ENCODE data around the gene CTIF.

CTIF gene

GRCh38 chr18:48876590-48876989, 337.8 kb downstream of the CTIF start:
- no peak overlapping the region for H3K4me3 ChIP-seq (ENCODE audit: low read depth, low read length)
- no peak for TF ChIP-seq CTCF (IDR thresholded peaks at IDR 0.05; ENCODE audit: control insufficient read depth, extremely low read depth, insufficient read depth)
- no peak for DNase-seq (ENCODE audit: low read depth)

- no peak for TF ChIP-seq CTCF (IDR thresholded peaks at IDR 0.05; ENCODE audit: control insufficient read depth, extremely low read depth, insufficient read depth)
These were observed 339.1 kb downstream of the CTIF start for GRCh38 chr18:48877941-48878340.

GRCh38 chr18:48878471-48878870, 339.6 kb downstream of the CTIF start:
- H3K4me3 ChIP-seq (ENCODE audit: low read depth, low read length) = no peak overlapping the region
- TF ChIP-seq CTCF (IDR thresholded peaks at IDR 0.05; ENCODE audit: control insufficient read depth, extremely low read depth, insufficient read depth) = no peak
- DNase-seq (ENCODE audit: low read depth) = no peak

More at GRCh38 chr18:48877941-48878340, 339.1 kb downstream of the CTIF start:
- H3K4me3 ChIP-seq (ENCODE audit: low read depth, low read length) = no peak overlapping the region
- no peak for DNase-seq (ENCODE audit: low read depth)

GRCh38 chr18:48879008-48879431, 340.2 kb downstream of the CTIF start:
- no peak for DNase-seq (ENCODE audit: low read depth)
- TF ChIP-seq CTCF (IDR thresholded peaks at IDR 0.05; ENCODE audit: control insufficient read depth, extremely low read depth, insufficient read depth) = no peak
- no peak overlapping the region for H3K4me3 ChIP-seq (ENCODE audit: low read depth, low read length)

GRCh38 chr18:48880931-48881330, 342.1 kb downstream of the CTIF start:
- H3K4me3 ChIP-seq (ENCODE audit: low read depth, low read length) = no peak overlapping the region
- TF ChIP-seq CTCF (IDR thresholded peaks at IDR 0.05; ENCODE audit: control insufficient read depth, extremely low read depth, insufficient read depth) = no peak
- no peak for DNase-seq (ENCODE audit: low read depth)

GRCh38 chr18:48882379-48882778, 343.5 kb downstream of the CTIF start:
- TF ChIP-seq CTCF (IDR thresholded peaks at IDR 0.05; ENCODE audit: control insufficient read depth, extremely low read depth, insufficient read depth) = no peak
- no peak for DNase-seq (ENCODE audit: low read depth)

GRCh38 chr18:48884306-48884705, 345.5 kb downstream of the CTIF start:
- TF ChIP-seq CTCF (IDR thresholded peaks at IDR 0.05; ENCODE audit: control insufficient read depth, extremely low read depth, insufficient read depth) = no peak
- H3K4me3 ChIP-seq (ENCODE audit: low read depth, low read length) = no peak overlapping the region
- DNase-seq (ENCODE audit: low read depth) = no peak

More at GRCh38 chr18:48882379-48882778, 343.5 kb downstream of the CTIF start:
- no peak overlapping the region for H3K4me3 ChIP-seq (ENCODE audit: low read depth, low read length)
